Measurements from ENCODE around the gene PTRH1.
A peak's percentile ranks its signal among the peaks of the same experiment; 100 is the strongest.
"Not testable (repeated sequence)": the region's sequence is repeated elsewhere in the genome, so short reads cannot be mapped to it uniquely, and the experiment has no call there.

Gene PTRH1

GRCh38 chr9:127715470-127716337, at the start of gene PTRH1, which contains the start of gene TTC16:
PTRH1 (minus strand) TSS chr9:127715663; CDS start chr9:127715639, 24 bp downstream.
TTC16 (plus strand) TSS chr9:127716079; CDS start chr9:127716146, 67 bp downstream.
- peak; percentile 60 for DNase-seq (ENCODE audit: low read depth, low spot score)
- peak within 1 kb of the TSS; percentile 40 for H3K27ac ChIP-seq

- no peak for DNase-seq (ENCODE audit: low read depth, low spot score)
- no peak overlapping the region for H3K27ac ChIP-seq
These were observed 48.5 kb upstream of the PTRH1 start for GRCh38 chr9:127763918-127764384.

- DNase-seq (ENCODE audit: low read depth, low spot score) = no peak
- no peak overlapping the region for H3K27ac ChIP-seq
These were observed 46.7 kb upstream of the PTRH1 start for GRCh38 chr9:127762111-127762676.

GRCh38 chr9:127761491-127761956, 46.1 kb upstream of the PTRH1 start:
- no peak for DNase-seq (ENCODE audit: low read depth, low spot score)
- no peak overlapping the region for H3K27ac ChIP-seq

GRCh38 chr9:127761061-127761460, 45.6 kb upstream of the PTRH1 start:
- no peak for DNase-seq (ENCODE audit: low read depth, low spot score)
- H3K27ac ChIP-seq = no peak overlapping the region

GRCh38 chr9:127758843-127759242, 43.4 kb upstream of the PTRH1 start:
- DNase-seq (ENCODE audit: low read depth, low spot score) = no peak
- no peak overlapping the region for H3K27ac ChIP-seq

- not testable (repeated sequence) for DNase-seq (ENCODE audit: low read depth, low spot score); H3K27ac ChIP-seq
These were observed 41.3 kb upstream of the PTRH1 start for GRCh38 chr9:127756776-127757175.

- H3K27ac ChIP-seq = no peak overlapping the region
- DNase-seq (ENCODE audit: low read depth, low spot score) = no peak
These were observed 40.8 kb upstream of the PTRH1 start for GRCh38 chr9:127756233-127756632.

- no peak overlapping the region for H3K27ac ChIP-seq
- no peak for DNase-seq (ENCODE audit: low read depth, low spot score)
These were observed 39.9 kb upstream of the PTRH1 start for GRCh38 chr9:127755061-127756060.

GRCh38 chr9:127754099-127755060, 38.9 kb upstream of the PTRH1 start:
- DNase-seq (ENCODE audit: low read depth, low spot score) = no peak
- H3K27ac ChIP-seq = no peak overlapping the region

GRCh38 chr9:127753622-127754021, 38.2 kb upstream of the PTRH1 start:
- DNase-seq (ENCODE audit: low read depth, low spot score) = no peak
- no peak overlapping the region for H3K27ac ChIP-seq

GRCh38 chr9:127753148-127753547, 37.7 kb upstream of the PTRH1 start:
- no peak overlapping the region for H3K27ac ChIP-seq
- DNase-seq (ENCODE audit: low read depth, low spot score) = no peak

- DNase-seq (ENCODE audit: low read depth, low spot score) = no peak
- no peak overlapping the region for H3K27ac ChIP-seq
These were observed 36.0 kb upstream of the PTRH1 start for GRCh38 chr9:127751269-127752054.

- DNase-seq (ENCODE audit: low read depth, low spot score) = no peak
- no peak overlapping the region for H3K27ac ChIP-seq
These were observed 33.8 kb upstream of the PTRH1 start for GRCh38 chr9:127749090-127749787.

GRCh38 chr9:127746959-127747569, 31.6 kb upstream of the PTRH1 start:
- no peak overlapping the region for H3K27ac ChIP-seq
- DNase-seq (ENCODE audit: low read depth, low spot score) = no peak

- H3K27ac ChIP-seq = no peak overlapping the region
- no peak for DNase-seq (ENCODE audit: low read depth, low spot score)
These were observed 29.1 kb upstream of the PTRH1 start for GRCh38 chr9:127744398-127745110.

All from epithelial cell of prostate (primary cell).